GM12875 (cell line): ENCODE data around the gene CD276.

Source experiments
- H3K4me3 ChIP-seq: one replicate; pipeline ENCODE4 v1.5.1; 2011; ENCODE audit warnings: low read depth, low read length, control low read depth
- CTCF ChIP-seq: IDR thresholded peaks from 2 replicates; pipeline ENCODE4 v1.5.1; 2011; ENCODE audit warnings: low read depth, mild to moderate bottlenecking, control low read depth, inconsistent platforms, low read length, moderate library complexity, borderline replicate concordance; ENCODE audit not compliant: insufficient read depth

CD276 gene

GRCh38 chr15:73749533-73749932 lies 65.3 kb downstream of the CD276 start:
- TF ChIP-seq CTCF, result no peak
- no peak overlapping the region for H3K4me3 ChIP-seq

- no peak overlapping the region for H3K4me3 ChIP-seq
- no peak for TF ChIP-seq CTCF
These were observed 65.8 kb downstream of the CD276 start for GRCh38 chr15:73749971-73750370.

- TF ChIP-seq CTCF, result no peak
- H3K4me3 ChIP-seq, result no peak overlapping the region
These were observed 66.3 kb downstream of the CD276 start for GRCh38 chr15:73750438-73750837.

- TF ChIP-seq CTCF, result no peak
- no peak overlapping the region for H3K4me3 ChIP-seq
These were observed 66.8 kb downstream of the CD276 start for GRCh38 chr15:73750951-73751350.

GRCh38 chr15:73751511-73751898 lies 67.3 kb downstream of the CD276 start:
- no peak overlapping the region for H3K4me3 ChIP-seq
- no peak for TF ChIP-seq CTCF

- TF ChIP-seq CTCF, result no peak
- H3K4me3 ChIP-seq, result no peak overlapping the region
These were observed 68.0 kb downstream of the CD276 start for GRCh38 chr15:73751899-73752805.

GRCh38 chr15:73752806-73753193 lies 68.6 kb downstream of the CD276 start:
- TF ChIP-seq CTCF, result no peak

More at GRCh38 chr15:73752806-73753193, 68.6 kb downstream of the CD276 start:
- no peak overlapping the region for H3K4me3 ChIP-seq
